Measurements from ENCODE around the gene KCTD7.
"Not testable (repeated sequence)": the region's sequence is repeated elsewhere in the genome, so short reads cannot be mapped to it uniquely, and the experiment has no call there.

The KCTD7 gene

DNA sequence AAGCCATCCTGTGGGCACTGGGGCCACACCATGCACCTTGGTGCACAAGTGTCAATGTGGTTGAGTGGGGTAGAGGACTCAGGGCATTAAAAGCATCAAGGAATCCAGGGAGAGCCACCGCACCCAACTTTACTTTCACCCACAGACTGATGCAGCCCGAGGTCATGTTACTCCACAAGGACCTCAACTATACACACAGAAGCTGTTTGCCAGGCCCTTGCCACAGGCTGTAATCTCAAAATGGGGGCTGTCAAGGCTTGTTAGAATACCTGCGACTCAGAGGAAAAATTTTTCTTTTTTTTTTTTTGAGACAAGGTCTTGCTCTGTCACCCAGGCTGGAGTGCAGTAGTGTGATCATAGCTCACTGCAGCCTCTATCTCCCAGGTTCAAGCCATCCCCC, 26.5 kb upstream of the KCTD7 start:
- no peak overlapping the region for H3K4me3 ChIP-seq (ENCODE audit: low read length, poor library complexity, severe bottlenecking)

DNA sequence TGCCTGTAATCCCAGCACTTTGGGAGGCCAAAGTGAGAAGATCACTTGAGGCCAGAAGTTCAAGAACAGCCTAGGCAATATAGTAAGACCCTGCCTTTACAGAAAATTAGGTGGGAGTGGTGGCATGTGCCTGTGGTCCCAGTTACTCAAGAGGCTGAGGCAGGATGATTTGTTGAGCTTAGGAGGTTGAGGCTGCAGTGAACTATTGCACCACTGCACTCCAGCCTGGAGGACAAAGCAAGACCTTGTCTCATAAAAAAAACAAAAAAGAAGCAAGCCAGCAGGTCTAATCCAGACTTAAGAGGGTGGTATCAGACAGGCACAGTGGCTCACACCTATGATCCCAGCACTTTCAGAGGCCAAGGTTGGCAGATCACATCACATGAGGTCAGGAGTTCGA, 24.5 kb upstream of the KCTD7 start:
- H3K36me3 ChIP-seq (ENCODE audit: insufficient read depth, low read length) = no peaks in the 10 kb centered on the region
- TF ChIP-seq, protein P1, sequence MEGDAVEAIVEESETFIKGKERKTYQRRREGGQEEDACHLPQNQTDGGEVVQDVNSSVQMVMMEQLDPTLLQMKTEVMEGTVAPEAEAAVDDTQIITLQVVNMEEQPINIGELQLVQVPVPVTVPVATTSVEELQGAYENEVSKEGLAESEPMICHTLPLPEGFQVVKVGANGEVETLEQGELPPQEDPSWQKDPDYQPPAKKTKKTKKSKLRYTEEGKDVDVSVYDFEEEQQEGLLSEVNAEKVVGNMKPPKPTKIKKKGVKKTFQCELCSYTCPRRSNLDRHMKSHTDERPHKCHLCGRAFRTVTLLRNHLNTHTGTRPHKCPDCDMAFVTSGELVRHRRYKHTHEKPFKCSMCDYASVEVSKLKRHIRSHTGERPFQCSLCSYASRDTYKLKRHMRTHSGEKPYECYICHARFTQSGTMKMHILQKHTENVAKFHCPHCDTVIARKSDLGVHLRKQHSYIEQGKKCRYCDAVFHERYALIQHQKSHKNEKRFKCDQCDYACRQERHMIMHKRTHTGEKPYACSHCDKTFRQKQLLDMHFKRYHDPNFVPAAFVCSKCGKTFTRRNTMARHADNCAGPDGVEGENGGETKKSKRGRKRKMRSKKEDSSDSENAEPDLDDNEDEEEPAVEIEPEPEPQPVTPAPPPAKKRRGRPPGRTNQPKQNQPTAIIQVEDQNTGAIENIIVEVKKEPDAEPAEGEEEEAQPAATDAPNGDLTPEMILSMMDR (conservative IDR thresholded peaks at IDR 0.05; ENCODE audit: low read length) = no peak
- no peak for TF ChIP-seq EZH2phosphoT487 (IDR thresholded peaks at IDR 0.05; ENCODE audit: borderline replicate concordance)
- H4K20me1 ChIP-seq (ENCODE audit: insufficient read depth, low read length, poor library complexity, severe bottlenecking) = no peaks in the 10 kb centered on the region
- no peaks in the 10 kb centered on the region for H3K9me2 ChIP-seq (replicated peaks; ENCODE audit: low read depth, low read length)
- no peak overlapping the region for H3K4me3 ChIP-seq (ENCODE audit: low read length, poor library complexity, severe bottlenecking)
- H3K9ac ChIP-seq (ENCODE audit: low read depth, low read length, poor library complexity, severe bottlenecking) = no peak overlapping the region
- H2AFZ ChIP-seq (ENCODE audit: low read length) = no peak overlapping the region
- H3K4me2 ChIP-seq (ENCODE audit: low read depth, low read length, poor library complexity, severe bottlenecking) = no peak overlapping the region
- no peaks in the 10 kb centered on the region for H3K79me2 ChIP-seq (ENCODE audit: insufficient read depth, low read length)
- no peaks in the 10 kb centered on the region for H3K27me3 ChIP-seq (ENCODE audit: insufficient read depth, low read length, poor library complexity, severe bottlenecking)
- no peaks in the 10 kb centered on the region for H3K9me3 ChIP-seq (ENCODE audit: insufficient read depth, low read depth, low read length)
- no peaks in the 10 kb centered on the region for H3F3A ChIP-seq (ENCODE audit: low read depth)
- H3K4me1 ChIP-seq (ENCODE audit: insufficient read depth, low read length, poor library complexity, severe bottlenecking) = no peaks in the 10 kb centered on the region

More for the DNA sequence above, 26.5 kb upstream of the KCTD7 start:
- H3K4me1 ChIP-seq (ENCODE audit: insufficient read depth, low read length, poor library complexity, severe bottlenecking) = no peaks in the 10 kb centered on the region
- no peaks in the 10 kb centered on the region for H4K20me1 ChIP-seq (ENCODE audit: insufficient read depth, low read length, poor library complexity, severe bottlenecking)
- H3K9me3 ChIP-seq (ENCODE audit: insufficient read depth, low read depth, low read length) = no peaks in the 10 kb centered on the region
- TF ChIP-seq EZH2phosphoT487 (IDR thresholded peaks at IDR 0.05; ENCODE audit: borderline replicate concordance) = no peak
- TF ChIP-seq, protein P1 (conservative IDR thresholded peaks at IDR 0.05; ENCODE audit: low read length) = no peak
- no peak overlapping the region for H3K9ac ChIP-seq (ENCODE audit: low read depth, low read length, poor library complexity, severe bottlenecking)
- H2AFZ ChIP-seq (ENCODE audit: low read length) = no peak overlapping the region
- no peaks in the 10 kb centered on the region for H3K36me3 ChIP-seq (ENCODE audit: insufficient read depth, low read length)
- H3K79me2 ChIP-seq (ENCODE audit: insufficient read depth, low read length) = no peaks in the 10 kb centered on the region
- no peaks in the 10 kb centered on the region for H3K9me2 ChIP-seq (replicated peaks; ENCODE audit: low read depth, low read length)
- H3F3A ChIP-seq (ENCODE audit: low read depth) = no peaks in the 10 kb centered on the region
- no peaks in the 10 kb centered on the region for H3K27me3 ChIP-seq (ENCODE audit: insufficient read depth, low read length, poor library complexity, severe bottlenecking)
- H3K4me2 ChIP-seq (ENCODE audit: low read depth, low read length, poor library complexity, severe bottlenecking) = no peak overlapping the region

DNA sequence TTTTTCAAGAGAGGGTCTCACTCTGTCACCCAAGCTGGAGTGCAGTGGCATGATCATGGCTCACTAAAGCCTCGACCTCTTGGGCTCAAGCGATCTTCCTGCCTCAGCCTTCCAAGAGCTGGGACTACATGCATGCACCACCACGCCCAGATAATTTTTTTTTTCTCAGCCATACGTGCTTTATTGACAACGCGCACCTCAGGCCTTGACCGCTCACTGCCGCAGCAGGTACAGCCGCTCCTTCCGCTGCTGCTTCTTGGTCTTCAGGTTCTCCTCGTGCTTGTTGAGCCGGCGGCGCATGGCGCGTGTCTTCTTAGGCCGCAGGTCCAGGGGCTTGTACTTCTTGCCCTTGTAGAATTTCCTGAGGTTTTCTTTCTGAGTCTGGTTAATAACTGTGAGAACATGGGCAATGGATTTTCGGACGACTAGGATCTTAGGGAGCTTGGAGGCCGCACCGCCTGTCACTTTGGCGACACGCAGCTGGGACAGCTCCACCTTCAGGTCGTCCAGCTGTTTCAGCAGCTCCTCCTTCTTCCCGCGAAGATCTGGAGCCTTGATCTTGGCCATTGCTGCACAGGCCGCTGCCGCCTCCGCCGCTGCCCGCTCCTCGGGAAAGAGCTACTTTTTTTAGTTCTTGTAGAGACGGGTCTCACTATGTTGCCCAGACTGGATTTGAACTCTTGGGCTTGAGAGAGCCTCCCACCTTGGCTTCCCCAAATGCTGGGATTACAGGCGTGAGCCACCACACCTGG, 22.0 kb upstream of the KCTD7 start:
- not testable (repeated sequence) for H2AFZ ChIP-seq (ENCODE audit: low read length); H3K9ac ChIP-seq (ENCODE audit: low read depth, low read length, poor library complexity, severe bottlenecking)

DNA sequence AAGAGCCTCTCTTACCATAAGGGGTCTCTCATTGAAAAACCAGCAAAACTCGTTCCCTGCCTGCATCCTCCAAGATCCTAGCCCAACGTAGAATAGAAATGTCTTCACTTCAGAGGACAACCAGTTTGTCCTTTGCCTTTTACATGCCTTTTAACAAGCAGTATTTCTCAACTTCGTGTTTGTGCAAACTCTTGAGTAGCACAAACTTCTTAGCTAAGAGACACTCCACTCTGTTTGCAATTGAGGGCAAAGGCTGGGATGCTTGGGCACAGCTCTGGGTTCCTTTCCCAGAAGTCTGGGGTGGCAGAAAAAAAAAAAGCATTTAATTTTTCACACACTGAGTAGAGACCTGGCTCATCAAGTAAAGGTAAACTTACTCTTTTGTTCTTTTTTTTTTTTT, 19.5 kb upstream of the KCTD7 start:
- no peaks in the 10 kb centered on the region for H3F3A ChIP-seq (ENCODE audit: low read depth)
- no peak overlapping the region for H3K4me2 ChIP-seq (ENCODE audit: low read depth, low read length, poor library complexity, severe bottlenecking)

More for the DNA sequence above, 22.0 kb upstream of the KCTD7 start:
- H3K9me2 ChIP-seq (replicated peaks; ENCODE audit: low read depth, low read length); H3K4me2 ChIP-seq (ENCODE audit: low read depth, low read length, poor library complexity, severe bottlenecking); H3F3A ChIP-seq (ENCODE audit: low read depth); H3K4me1 ChIP-seq (ENCODE audit: insufficient read depth, low read length, poor library complexity, severe bottlenecking); H4K20me1 ChIP-seq (ENCODE audit: insufficient read depth, low read length, poor library complexity, severe bottlenecking); H3K27me3 ChIP-seq (ENCODE audit: insufficient read depth, low read length, poor library complexity, severe bottlenecking); H3K79me2 ChIP-seq (ENCODE audit: insufficient read depth, low read length); H3K36me3 ChIP-seq (ENCODE audit: insufficient read depth, low read length); H3K9me3 ChIP-seq (ENCODE audit: insufficient read depth, low read depth, low read length); H3K4me3 ChIP-seq (ENCODE audit: low read length, poor library complexity, severe bottlenecking): not testable (repeated sequence)

DNA sequence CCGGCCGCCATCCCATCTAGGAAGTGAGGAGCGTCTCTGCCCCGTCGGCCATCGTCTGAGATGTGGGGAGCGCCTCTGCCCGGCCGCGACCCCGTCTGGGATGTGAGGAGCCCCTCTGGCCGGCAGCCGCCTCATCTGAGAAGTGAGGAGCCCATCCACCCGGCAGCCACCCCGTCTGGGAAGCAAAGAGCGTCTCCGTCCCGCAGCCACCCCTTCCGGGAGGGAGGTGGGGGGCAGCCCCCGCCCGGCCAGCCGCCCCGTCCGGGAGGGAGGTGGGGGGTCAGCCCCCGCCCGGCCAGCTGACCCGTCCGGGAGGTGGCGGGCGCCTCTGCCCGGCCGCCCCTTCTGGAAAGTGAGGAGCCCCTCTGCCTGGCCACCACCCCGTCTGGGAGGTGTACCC, 14.1 kb upstream of the KCTD7 start:
- H3K4me3 ChIP-seq (ENCODE audit: low read length, poor library complexity, severe bottlenecking); H3K9me2 ChIP-seq (replicated peaks; ENCODE audit: low read depth, low read length); H3K4me1 ChIP-seq (ENCODE audit: insufficient read depth, low read length, poor library complexity, severe bottlenecking); H3K27me3 ChIP-seq (ENCODE audit: insufficient read depth, low read length, poor library complexity, severe bottlenecking); H3K79me2 ChIP-seq (ENCODE audit: insufficient read depth, low read length); H2AFZ ChIP-seq (ENCODE audit: low read length); H4K20me1 ChIP-seq (ENCODE audit: insufficient read depth, low read length, poor library complexity, severe bottlenecking); H3K9me3 ChIP-seq (ENCODE audit: insufficient read depth, low read depth, low read length); H3F3A ChIP-seq (ENCODE audit: low read depth); H3K4me2 ChIP-seq (ENCODE audit: low read depth, low read length, poor library complexity, severe bottlenecking); H3K9ac ChIP-seq (ENCODE audit: low read depth, low read length, poor library complexity, severe bottlenecking); H3K36me3 ChIP-seq (ENCODE audit: insufficient read depth, low read length): not testable (repeated sequence)

More for the DNA sequence above, 19.5 kb upstream of the KCTD7 start:
- no peaks in the 10 kb centered on the region for H3K79me2 ChIP-seq (ENCODE audit: insufficient read depth, low read length)
- no peaks in the 10 kb centered on the region for H3K9me3 ChIP-seq (ENCODE audit: insufficient read depth, low read depth, low read length)
- H3K4me3 ChIP-seq (ENCODE audit: low read length, poor library complexity, severe bottlenecking) = no peak overlapping the region
- H3K9ac ChIP-seq (ENCODE audit: low read depth, low read length, poor library complexity, severe bottlenecking) = no peak overlapping the region
- H3K4me1 ChIP-seq (ENCODE audit: insufficient read depth, low read length, poor library complexity, severe bottlenecking) = no peaks in the 10 kb centered on the region
- no peaks in the 10 kb centered on the region for H4K20me1 ChIP-seq (ENCODE audit: insufficient read depth, low read length, poor library complexity, severe bottlenecking)
- TF ChIP-seq EZH2phosphoT487 (IDR thresholded peaks at IDR 0.05; ENCODE audit: borderline replicate concordance) = no peak
- TF ChIP-seq, protein P1 (conservative IDR thresholded peaks at IDR 0.05; ENCODE audit: low read length) = no peak
- no peak overlapping the region; the same call in 1 of the 2 replicates for H2AFZ ChIP-seq (ENCODE audit: low read length)
- H3K27me3 ChIP-seq (ENCODE audit: insufficient read depth, low read length, poor library complexity, severe bottlenecking) = no peaks in the 10 kb centered on the region
- no peaks in the 10 kb centered on the region for H3K36me3 ChIP-seq (ENCODE audit: insufficient read depth, low read length)
- H3K9me2 ChIP-seq (replicated peaks; ENCODE audit: low read depth, low read length) = no peaks in the 10 kb centered on the region

Data from Loucy (cell line).